GM12892 (cell line): ENCODE results near the gene SLC10A3. TPM values are rescaled to one million over a fixed set of nuclear protein-coding genes. Genes with fewer than 3 reads are reported as not detected.

ENCODE experiments used
- DNase-seq: peaks from one replicate; pipeline ENCODE4 v3.0.0; 2011; ENCODE audit not compliant: insufficient read length
- FAIRE-seq: peaks from 2 replicates; lab custom pipeline; 2011; peaks lifted over from hg19 to GRCh38; lab: Jason Lieb, UNC
- POLR2A ChIP-seq: IDR thresholded peaks from 2 replicates; pipeline ENCODE4 v1.6.1; 2011; ENCODE audit warnings: low read depth, low read length, control low read depth
- POLR2AphosphoS5 ChIP-seq: IDR thresholded peaks from 2 replicates; pipeline ENCODE4 v1.6.1; 2011; ENCODE audit warnings: low read depth, low read length, control low read depth
- TAF1 ChIP-seq: IDR thresholded peaks from 2 replicates; pipeline ENCODE4 v1.6.1; 2011; ENCODE audit warnings: low read depth, mild to moderate bottlenecking, control low read depth, low read length, borderline replicate concordance
- polyA plus RNA-seq: library from polyadenylated mRNA; unstranded; fragments of >200 nt; gene quantifications from one replicate; pipeline ENCODE4 v1.2.1, GENCODE V29; 2012; ENCODE audit warnings: missing spikeins, inconsistent platforms; ENCODE audit not compliant: missing spikeins

SLC10A3 gene, protein sequence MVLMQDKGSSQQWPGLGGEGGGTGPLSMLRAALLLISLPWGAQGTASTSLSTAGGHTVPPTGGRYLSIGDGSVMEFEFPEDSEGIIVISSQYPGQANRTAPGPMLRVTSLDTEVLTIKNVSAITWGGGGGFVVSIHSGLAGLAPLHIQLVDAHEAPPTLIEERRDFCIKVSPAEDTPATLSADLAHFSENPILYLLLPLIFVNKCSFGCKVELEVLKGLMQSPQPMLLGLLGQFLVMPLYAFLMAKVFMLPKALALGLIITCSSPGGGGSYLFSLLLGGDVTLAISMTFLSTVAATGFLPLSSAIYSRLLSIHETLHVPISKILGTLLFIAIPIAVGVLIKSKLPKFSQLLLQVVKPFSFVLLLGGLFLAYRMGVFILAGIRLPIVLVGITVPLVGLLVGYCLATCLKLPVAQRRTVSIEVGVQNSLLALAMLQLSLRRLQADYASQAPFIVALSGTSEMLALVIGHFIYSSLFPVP
- 5.6 TPM for polyA plus RNA-seq

DNA sequence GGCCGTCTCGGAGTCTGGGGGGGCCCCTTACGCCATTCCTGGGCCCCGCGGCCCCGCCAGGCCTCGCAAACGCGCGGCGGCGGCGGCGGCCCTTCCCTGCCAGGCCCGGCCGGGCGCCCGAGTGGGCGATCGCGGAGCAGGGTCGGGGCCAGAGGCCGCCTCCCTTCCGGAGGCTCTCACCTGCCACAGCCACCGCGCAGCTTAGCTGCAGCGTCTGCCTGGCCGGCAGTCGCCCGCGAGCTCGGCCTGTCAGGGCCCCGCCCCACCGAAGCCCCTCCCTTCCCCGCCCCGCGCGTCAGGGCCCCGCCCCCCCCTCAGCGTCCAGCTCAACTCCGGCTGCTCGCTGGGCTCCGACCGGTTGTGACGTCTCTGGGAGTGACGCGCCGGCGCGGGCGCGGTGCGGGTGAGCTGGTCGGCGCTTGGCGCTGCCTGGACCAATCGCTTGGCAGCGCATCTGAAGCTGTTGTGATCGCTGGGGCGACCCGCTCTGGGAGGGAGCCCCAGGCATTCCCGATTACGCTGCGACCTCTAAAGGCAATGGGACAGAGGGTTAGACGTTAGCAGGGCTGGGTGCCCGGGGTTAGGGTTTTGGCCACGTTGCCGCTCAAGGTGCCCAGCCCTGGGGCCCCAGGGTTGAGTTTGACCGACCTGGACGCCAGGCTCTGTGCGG is at the start of gene SLC10A3:
Gene SLC10A3 (minus strand): TSS at position 216 of the 670 bp plus-strand sequence. CDS start 1,689 bp downstream, outside the sequence.
- DNase-seq (peak; percentile 85), FAIRE-seq (peak; percentile 87)
- TF ChIP-seq TAF1 (peak; percentile 87), POLR2AphosphoS5 (peak; percentile 65; the same call in 1 of the 2 replicates), POLR2A (peak; percentile 89)

DNA sequence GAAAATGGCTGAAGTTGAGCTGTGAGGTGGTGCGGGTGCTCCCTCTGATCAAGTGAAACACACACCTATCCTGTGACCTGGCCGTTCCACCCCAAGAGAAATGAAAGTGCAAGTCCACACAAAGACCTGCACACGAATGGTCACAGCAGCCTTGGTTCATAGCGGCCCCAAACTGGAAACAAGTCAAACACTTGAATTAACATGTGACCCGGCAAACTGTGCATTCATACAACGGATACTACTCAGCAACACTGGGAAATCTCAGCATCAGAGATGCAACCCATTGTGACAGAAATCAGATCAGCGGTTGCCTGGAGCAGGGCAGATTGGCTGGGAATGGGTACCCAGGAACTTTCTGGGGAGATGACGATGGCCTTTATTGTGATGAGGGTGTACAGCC is 48.6 kb upstream of the SLC10A3 start:
- no peak for TF ChIP-seq POLR2A
- TF ChIP-seq TAF1, result no peak
- TF ChIP-seq POLR2AphosphoS5, result no peak
- DNase-seq (no peak), FAIRE-seq (no peak)

DNA sequence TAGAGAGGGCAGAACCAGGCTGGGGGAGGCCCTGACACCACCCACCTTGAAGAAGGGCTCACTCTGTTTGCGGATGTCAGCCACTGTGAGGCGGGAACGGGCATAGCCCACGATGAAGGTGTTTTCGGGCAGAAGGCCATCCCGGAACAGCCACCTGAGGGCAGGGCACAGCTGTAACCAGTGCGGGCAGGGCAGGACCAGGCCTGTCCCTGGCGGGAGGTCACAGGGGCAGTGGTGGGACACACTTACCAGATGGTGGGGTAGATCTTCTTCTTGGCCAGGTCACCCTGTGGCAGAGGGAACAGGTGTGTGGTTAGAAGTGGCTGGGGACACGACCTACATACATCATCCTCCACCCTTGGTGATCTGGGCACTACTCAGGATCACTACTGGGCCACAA is 45.5 kb upstream of the SLC10A3 start:
- TF ChIP-seq POLR2AphosphoS5, result no peak
- no peak for TF ChIP-seq TAF1
- no peak for TF ChIP-seq POLR2A
- DNase-seq, result no peak
- no peak for FAIRE-seq

DNA sequence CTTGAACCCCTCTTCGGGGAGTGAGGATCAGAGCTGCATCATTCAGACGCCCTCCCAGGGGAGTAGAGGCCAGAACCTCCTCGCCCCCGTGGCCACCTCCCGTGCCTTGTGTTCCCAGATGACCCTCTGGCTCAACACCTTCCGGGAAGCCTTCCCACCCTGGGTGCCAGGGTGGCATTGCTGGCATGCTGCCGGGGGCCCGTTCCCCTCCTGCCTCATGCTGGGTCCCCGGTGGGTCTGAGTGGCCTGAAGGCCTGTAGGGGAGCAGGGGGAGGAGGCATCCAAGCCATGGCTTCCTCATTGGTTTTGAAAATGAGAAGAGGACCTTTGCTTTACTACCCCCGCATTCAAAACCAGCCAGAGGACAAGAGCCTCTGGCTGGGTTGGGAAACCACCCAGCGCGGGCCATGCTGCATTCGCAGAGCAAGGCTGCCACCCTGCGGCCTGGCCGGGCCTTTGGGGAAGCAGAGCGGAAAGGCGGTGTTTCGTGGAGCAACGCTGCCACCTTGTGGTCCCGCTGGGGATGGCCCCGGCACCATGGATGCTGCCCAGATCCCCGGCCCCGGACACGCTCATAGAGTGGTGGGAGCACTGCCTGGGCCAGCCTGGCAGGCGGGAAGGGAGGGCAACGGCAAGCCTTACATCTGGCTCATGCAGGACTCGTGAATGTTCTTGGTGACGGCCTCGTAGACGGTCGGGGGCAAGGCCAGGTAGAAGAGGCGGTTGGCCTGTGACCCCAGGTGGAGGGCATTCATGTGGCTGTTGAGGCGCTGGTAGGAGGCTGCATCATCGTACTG is 44.3 kb upstream of the SLC10A3 start:
- TF ChIP-seq TAF1 (no peak), POLR2A (no peak), POLR2AphosphoS5 (no peak)

DNA sequence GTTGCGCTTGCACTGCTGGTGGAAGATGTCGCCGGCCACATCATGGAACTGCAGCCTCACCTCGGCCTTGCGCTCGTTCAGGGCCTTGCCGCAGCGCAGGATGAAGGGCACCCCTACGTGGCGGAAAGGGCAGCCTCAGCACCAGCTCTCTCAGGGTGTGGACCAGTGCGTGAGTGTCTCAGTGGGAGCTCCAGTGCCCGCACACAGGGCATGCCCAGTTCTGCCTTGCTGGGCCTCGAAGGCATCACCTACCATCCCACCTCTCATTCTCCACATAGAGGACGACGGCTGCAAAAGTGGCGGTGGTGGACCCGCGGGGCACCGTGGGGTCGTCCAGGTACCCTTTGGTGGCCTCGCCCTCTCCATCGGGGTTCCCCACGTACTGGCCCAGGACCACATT is 42.3 kb upstream of the SLC10A3 start:
- FAIRE-seq, result no peak
- TF ChIP-seq POLR2A (no peak), TAF1 (no peak), POLR2AphosphoS5 (no peak)
- DNase-seq, result no peak

More for the DNA sequence above, 44.3 kb upstream of the SLC10A3 start:
- FAIRE-seq (peak; percentile 98), DNase-seq (peak; percentile 95)

DNA sequence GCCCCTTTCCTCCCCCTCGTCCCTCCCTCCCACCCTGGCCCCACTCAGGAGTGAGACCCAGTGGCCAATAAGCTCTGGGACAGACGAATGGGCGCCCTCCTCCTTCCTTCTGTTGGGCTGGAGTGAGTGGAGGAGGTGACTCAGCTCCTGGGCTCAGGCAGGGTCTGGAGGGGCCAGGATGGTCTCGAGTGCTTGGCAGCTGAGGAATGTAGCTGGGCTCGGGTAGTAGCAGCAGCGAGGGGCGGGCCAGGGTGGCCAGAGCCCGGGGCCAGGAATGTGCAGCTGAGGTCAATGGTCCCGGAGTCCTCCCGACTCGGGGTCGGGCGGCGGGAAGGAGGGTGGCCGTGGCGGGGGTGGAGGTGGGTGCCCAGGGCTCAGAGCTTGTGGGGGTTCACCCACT is 41.2 kb upstream of the SLC10A3 start:
- no peak for TF ChIP-seq TAF1
- TF ChIP-seq POLR2A, result no peak
- TF ChIP-seq POLR2AphosphoS5, result no peak
- FAIRE-seq (no peak), DNase-seq (no peak)

DNA sequence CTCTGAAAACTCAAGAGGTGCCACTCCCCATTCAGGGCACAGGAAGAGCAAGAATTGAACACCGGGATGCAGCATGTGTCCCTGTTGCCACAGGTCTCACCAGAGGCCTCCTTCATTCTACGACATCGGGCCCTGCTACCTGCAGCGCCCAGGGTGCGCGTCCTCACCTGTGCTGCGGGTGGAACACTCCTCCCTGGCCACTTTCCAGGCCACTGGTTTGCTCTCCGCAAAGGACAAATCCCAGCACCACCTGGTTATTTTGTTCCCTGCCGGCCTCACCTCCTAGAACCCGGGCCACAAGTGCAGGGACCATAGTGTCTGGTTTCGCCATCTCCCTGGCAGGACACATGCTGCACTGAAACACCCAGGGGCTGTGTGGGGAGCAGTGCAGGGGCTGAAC is 39.9 kb upstream of the SLC10A3 start:
- FAIRE-seq (no peak), DNase-seq (no peak)
- no peak for TF ChIP-seq POLR2AphosphoS5

DNA sequence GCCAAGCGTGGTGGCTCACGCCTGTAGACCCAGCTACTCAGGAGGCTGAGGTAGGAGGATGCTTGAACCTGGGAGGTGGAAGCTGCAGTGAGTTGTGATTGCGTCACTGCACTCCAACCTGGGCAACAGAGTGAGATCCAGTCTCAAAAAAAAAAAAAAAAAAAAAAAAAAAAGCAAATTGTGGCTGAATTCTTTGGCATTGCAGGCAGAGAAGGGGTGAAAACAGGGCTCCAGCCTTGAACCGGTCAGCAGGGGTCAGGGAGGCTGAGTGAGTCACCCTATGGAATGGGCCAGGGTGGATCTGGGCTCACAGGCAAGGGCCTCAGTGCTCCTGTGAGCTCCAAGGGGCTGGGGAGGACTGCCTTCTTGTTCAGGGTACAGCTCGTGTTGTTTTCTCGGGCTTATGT is 38.8 kb upstream of the SLC10A3 start:
- FAIRE-seq, result no peak
- no peak for DNase-seq
- TF ChIP-seq POLR2A, result no peak
- TF ChIP-seq POLR2AphosphoS5, result no peak
- TF ChIP-seq TAF1, result no peak

DNA sequence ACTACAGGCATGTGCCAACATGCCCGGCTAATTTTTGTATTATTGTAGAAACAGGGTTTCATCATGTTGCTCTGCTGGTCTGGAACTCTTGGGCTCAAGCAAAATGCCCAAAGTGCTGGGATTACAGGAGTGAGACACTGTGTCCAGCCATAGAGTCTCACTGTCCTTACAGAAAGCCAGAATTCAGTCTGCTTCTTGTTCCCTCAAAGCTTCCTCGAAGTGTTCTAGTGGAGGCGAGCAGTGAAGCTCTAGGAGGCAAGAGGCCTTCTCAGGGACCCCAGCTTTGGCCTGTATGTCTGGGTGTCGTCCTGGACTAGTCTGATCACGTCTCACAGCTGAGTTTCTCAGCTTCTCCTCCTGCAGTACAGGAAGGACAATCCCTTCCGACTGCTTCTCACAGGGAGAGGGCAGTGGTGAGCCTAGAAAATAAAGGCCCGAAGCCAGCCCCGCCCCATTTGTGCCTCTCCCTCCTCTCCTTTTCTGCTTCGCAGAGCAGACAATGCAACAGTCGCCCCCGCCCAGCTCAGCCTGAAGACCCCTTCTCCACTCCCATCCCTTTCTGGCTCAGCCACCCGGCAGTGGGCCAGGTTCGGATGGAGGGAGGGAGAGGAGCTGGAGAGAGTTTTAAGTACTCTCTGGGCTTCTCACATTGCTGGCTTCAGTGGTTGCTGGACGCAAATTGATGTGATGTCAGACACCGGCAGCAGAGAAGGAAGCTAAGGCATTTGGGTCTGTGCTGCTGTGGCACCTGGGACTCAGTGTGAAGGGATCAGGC is 36.7 kb upstream of the SLC10A3 start:
- DNase-seq (peak; percentile 47), FAIRE-seq (peak; percentile 87)
- TF ChIP-seq TAF1 (no peak), POLR2AphosphoS5 (no peak; the same call in 1 of the 2 replicates), POLR2A (peak; percentile 28; the same call in 1 of the 2 replicates)
